ENCODE results near the gene F5. TPM values are rescaled to one million over a fixed set of nuclear protein-coding genes. Genes with fewer than 3 reads are reported as not detected.

F5 gene
- total RNA-seq, 2 donors from 2014 or later: 1.00 to 2.5 TPM

GRCh38 chr1:169486281-169487051 is 99.8 kb downstream of the F5 start:
- intact Hi-C loops (cut with DNase I): no loop called here
- DNase-seq (ENCODE audit: low spot score): no peak

- DNase-seq (ENCODE audit: low spot score): peak; percentile 100
- intact Hi-C loops (cut with DNase I): no loop called here
Observed at GRCh38 chr1:169485431-169486280, 100.6 kb downstream of the F5 start, which contains the start of gene SLC19A2. TSS of gene SLC19A2 (minus strand) at chr1:169485944. CDS start at chr1:169485766, 178 bp downstream.

GRCh38 chr1:169484683-169485430 is 101.4 kb downstream of the F5 start:
- intact Hi-C loops (cut with DNase I): no loop called here
- DNase-seq (ENCODE audit: low spot score): peak; percentile 86

- no peak for DNase-seq (ENCODE audit: low spot score)
- intact Hi-C loops (cut with DNase I): no loop called here
Observed at GRCh38 chr1:169484101-169484500, 102.2 kb downstream of the F5 start.

GRCh38 chr1:169483500-169483966 is 102.7 kb downstream of the F5 start:
- intact Hi-C loops (cut with DNase I): no loop called here
- no peak for DNase-seq (ENCODE audit: low spot score)

GRCh38 chr1:169479363-169480066 is 106.8 kb downstream of the F5 start:
- intact Hi-C loops (cut with DNase I): no loop called here

DNA sequence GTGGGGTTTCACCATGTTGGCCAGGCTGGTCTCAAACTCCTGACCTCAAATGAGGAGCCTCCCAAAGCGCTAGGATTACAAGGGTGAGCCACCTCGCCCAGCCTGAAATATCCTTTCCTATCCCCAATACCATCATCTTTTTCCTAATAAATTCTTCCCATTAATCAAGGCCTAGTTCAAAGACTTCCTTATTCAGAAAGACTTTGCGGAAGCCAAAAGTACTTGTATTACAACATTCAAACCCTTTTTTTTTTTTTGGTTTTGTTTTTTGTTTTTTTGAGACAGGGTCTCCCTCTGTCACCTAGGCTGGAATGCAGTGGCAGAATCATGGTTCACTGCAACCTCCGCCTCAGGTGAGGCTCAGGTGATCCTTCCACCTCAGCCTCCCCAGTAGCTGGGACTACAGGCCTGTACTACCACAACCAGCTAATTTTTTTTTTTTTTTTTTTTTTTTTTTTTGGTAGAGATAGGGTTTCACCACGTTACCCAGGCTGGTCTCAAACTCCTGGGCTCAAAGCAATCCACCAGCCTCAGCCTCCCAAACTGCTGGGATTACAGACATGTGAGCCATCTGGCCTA is 108.1 kb downstream of the F5 start:
- no peak for DNase-seq (ENCODE audit: low spot score)
- intact Hi-C loops (cut with DNase I): no loop called here

More at GRCh38 chr1:169479363-169480066, 106.8 kb downstream of the F5 start:
- DNase-seq (ENCODE audit: low spot score): no peak

- intact Hi-C loops (cut with DNase I): no loop called here
- DNase-seq (ENCODE audit: low spot score): no peak
Observed at GRCh38 chr1:169475806-169476387, 110.4 kb downstream of the F5 start.

- no peak for DNase-seq (ENCODE audit: low spot score)
Observed at GRCh38 chr1:169474302-169474995, 111.8 kb downstream of the F5 start.

GRCh38 chr1:169473347-169473746 is 112.9 kb downstream of the F5 start:
- intact Hi-C loops (cut with DNase I): no loop called here
- DNase-seq (ENCODE audit: low spot score): no peak

More at GRCh38 chr1:169474302-169474995, 111.8 kb downstream of the F5 start:
- intact Hi-C loops (cut with DNase I): no loop called here

DNA sequence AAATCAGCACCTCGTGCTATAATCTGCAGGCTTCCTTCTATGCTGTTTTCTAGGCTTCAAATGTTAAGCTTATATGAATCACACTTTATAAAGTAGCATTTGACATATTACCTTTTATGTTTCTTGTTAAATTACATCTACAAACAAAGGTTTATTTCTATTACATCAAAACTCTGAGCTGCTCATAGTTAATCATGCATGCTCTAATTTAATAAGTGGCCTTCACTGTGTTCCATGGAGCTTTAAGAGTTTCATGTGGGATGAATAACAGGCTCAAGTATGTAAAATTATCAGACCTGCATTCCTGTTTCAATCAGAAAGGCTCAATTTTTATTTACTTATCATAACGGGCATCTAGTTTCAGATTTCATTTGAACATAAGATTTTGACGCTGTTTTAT is 113.5 kb downstream of the F5 start:
- DNase-seq (ENCODE audit: low spot score): no peak
- intact Hi-C loops (cut with DNase I): no loop called here

DNA sequence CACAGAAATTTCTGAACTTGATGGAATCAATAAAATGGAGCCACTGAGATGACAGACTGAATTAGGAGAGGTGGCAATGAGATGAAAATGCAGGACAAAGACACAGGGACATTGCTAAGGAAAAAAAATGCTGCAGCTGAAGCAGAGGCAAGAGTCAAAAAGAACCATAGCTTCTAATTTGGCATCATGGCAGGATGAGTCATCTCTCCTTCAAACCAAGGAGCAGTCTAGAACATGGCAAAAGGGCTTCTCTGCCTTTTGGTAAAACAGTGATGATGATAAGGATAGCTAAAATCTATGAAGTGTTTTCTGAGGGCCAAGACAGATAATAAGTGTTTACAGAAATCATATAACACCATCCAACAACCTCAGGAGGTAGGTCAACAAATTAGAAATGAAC is 117.3 kb downstream of the F5 start:
- intact Hi-C loops (cut with DNase I): loop anchor here in 1 of 2 donors (5.0 kb wide), 1 partner anchor 78 kb away; no protein-coding TSS in a partner anchor
- no peak for DNase-seq (ENCODE audit: low spot score)

GRCh38 chr1:169466259-169467230 is 119.7 kb downstream of the F5 start:
- intact Hi-C loops (cut with DNase I): loop anchor here in 1 of 2 donors (5.0 kb wide), 1 partner anchor 81 kb away; no protein-coding TSS in a partner anchor
- DNase-seq (ENCODE audit: low spot score): no peak

DNA sequence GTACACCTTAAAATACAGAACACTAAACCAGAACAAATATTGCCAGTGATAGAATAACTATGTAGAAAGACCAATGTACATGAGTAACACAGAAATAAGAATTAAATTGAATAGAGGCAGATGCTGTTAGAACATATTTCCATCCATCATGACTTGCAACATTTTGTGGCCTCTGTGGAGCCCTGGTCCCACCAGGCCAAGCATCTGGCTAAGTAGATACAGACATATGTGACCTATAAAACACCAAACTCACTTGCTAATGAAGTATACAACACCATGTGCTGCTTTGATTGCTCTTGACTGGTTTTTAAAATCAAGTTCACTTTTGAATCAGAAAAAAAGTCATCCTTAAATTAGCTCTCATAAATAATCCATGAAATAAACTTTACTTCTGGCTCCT is 121.0 kb downstream of the F5 start:
- intact Hi-C loops (cut with DNase I): loop anchor here in 1 of 2 donors (5.0 kb wide), 1 partner anchor 82 kb away; no protein-coding TSS in a partner anchor
- DNase-seq (ENCODE audit: low spot score): no peak

All from posterior vena cava (tissue), 2 donors.